Activated CD8-positive, alpha-beta memory T cell treated with anti-CD3 and anti-CD28 coated beads, Interleukin-2, amount 50 U/mL, for 4 hours (primary cell): ENCODE data around the gene FAM25A.
"Not testable (repeated sequence)": the region's sequence is repeated elsewhere in the genome, so short reads cannot be mapped to it uniquely, and the experiment has no call there.

Source experiments
- DNase-seq: peaks from one replicate; pipeline ENCODE4 v3.0.0-alpha.2; 2020

FAM25A gene

GRCh38 chr10:87014986-87015716 is 4.9 kb upstream of the FAM25A start:
- DNase-seq, result not testable (repeated sequence)

DNA sequence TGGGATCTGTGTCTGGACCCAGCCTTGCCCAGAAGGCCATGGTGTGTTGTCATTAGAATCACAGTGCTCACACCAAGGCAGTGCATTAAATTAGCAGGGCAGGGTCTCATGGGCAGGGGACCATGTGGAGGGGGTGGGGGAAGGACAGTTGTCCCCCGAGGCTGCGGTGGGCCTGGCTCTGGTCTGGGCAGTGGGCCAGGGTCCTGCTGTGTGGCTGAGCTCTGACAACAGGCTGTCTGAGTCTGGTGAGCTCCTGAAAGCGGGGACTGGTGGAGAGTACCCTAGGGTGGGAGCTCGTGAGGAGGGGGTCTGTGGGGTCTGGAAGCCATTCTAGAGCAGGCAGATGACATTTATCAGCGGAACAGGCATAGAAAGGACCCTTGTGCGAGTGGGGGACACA is 2.0 kb upstream of the FAM25A start:
- not testable (repeated sequence) for DNase-seq

DNA sequence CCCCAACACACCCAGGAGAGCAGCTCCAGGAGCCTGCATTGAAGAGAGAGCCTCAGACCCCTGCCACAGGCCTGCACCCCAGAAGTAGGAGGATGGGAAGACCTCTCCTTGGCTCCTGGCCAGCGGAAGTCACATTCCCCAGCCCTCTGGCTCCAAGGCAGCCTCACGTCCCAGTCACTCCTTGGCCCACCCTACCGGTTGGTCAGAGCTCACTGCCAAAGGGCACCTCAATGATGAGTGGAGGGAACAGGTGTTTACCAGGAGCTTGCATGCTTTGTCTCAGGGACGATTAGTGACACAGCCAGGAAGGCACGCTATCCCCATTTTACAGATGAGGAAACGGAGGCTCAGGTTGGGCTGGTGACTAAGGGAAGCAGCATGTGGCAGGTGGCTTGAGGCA is 1.0 kb upstream of the FAM25A start:
- DNase-seq, result not testable (repeated sequence)

- not testable (repeated sequence) for DNase-seq
Observed at GRCh38 chr10:87019504-87019903, 590 bp upstream of the FAM25A start.

DNA sequence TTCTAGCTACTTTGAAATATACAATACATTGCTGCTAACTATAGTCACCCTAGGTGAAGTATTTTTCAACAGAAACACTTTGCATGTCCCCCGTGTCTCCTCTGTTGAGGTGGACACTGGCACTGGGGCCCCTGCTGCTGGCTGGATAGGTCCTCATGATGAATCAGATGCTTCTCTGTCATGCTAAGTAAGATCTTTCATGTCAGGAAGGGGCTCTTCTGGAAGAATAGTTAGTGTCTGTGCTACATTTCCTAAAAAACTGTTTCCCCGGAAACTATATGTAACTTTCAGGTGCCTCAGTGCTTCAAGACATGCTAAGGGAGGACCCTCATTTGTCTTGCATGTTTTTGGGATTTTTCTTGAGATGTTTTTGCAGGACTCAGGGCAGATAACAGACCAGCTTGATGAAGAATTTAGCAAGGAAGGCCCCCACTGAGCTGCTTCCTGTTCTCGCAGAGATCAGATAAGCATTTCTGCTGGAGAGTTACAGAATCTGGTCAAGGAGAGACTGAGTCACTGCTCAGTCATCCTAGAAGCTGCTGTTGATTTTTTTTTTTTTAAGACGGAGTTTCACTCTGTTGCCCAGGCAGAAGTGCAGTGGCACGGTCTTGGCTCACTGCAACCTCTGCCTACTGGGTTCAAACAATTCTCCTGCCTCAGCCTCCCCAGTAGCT is 5.3 kb downstream of the FAM25A start:
- not testable (repeated sequence) for DNase-seq

DNA sequence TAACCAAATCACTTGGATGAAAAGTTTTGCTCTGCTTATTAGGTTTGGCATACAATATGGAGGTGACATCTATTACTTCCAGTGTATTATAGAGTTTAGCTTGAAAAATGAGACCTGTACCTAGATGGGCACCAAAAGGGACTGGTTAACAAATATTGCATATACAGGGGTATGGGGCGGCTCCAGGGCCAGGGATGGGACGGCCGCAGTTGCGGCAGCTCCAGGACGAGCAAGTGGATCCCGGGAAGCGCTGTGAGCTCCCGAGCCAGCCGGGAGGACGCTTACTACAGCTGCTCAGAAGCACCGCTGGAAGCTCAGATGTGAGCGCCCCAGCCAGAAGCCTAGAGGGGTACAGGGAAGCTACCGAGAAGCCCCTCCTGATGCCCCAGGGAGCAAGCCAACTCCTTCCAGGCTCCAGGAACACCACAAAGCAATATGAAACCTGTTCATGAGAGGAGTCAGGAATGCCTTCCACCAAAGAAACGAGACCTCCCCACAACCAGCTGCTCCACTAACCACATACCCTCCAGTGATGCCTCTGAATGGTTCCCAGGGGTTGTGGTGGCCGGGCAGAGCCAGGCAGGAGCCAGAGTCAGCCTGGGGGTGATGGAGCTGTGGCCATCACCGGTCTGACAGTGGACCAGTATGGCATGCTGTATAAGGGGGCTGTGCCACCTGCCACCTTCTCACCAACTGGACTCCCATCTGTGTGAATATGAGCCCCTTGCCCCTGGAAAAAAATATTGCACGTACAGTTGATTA is 6.8 kb downstream of the FAM25A start:
- not testable (repeated sequence) for DNase-seq

DNA sequence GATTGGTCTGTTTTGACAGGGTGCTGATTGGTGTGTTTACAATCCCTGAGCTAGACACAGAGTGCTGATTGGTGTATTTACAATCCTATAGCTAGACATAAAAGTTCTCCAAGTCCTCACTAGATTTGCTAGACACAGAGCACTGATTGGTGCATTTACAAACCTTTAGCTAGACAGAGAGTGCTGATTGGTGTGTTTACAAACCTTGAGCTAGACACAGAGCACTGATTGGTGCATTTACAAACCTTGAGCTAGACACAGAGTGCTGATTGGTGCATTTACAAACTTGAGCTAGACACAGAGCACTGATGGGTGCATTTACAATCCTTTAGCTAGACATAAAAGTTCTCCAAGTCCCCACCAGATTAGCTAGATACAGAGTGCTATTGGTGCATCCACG is 10.3 kb downstream of the FAM25A start:
- DNase-seq, result not testable (repeated sequence)

DNA sequence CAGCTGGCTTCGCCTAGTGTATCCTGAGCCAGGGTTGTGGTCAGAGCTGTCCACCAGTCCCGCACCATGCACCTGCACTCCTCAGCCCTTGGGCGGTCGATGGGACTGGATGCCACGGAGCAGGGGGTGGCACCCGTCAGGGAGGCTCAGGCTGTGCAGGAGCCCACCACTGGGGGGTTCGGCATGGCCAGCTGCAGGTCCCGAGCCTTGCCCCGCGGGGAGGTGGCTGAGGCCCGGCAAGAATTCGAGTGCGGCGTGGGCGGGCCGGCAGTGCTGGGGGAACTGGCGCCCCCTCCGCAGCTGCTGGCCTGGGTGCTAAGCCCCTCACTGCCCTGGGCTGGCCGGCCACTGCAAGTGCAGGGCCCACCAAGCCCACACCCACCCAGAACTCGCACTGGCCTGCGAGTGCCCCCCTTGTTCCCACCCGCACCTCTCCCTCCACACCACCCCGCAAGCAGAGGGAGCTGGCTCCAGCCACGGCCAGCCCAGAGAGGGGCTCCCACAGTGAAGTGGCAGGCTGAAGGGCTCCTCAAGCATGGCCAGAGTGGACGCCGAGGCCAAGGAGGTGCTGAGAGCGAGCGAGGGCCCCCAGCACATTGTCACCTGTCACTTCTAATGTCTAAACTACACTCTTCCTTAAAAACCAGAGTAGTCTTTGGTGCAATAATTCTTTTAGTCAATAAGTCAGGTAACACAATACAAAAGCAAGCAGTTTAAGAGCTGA is 11.0 kb downstream of the FAM25A start:
- no peak for DNase-seq

GRCh38 chr10:87036623-87037022 is 16.5 kb downstream of the FAM25A start:
- DNase-seq, result no peak

DNA sequence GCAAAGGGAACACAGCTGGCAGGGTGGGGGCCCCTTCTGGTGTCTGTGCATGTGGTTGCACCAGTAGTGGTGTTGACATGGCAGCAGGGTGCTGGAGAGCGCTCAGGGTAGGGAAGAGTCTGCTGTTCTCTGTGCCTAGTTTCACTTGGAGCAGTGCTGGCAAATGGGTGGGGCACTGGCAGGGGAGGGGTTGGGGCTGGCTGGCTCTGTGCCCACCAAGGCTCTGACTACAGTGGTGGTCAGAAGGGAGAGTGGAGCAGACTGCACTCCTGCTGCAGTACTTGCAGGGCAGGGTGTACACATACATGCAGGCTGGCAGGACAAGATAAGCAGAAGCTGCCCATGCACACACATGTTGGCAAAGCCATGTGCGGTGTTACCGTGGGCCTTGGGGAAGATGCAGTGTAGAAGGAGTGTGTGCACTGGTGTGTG is 18.2 kb downstream of the FAM25A start:
- DNase-seq, result no peak

DNA sequence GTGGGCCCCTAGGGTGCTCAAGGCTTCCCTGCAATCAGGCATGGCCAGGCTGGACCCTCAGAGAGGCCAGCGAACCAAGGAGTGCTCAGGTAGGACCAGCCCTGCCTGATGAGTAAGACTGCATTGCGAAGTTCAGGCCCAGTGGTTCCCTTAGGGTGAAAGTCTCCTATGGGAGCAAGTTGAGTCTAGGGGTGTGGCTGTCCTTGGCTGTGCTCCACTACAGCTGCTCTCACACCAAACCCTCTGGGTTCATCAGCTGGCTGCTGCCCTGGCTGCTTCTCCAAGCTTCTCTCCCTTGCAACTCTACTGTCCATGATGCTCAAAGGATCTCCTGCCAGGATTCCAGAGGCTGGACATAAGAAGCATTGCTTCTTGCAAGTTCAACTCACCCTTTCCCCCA is 18.7 kb downstream of the FAM25A start:
- no peak for DNase-seq

GRCh38 chr10:87043579-87043978 is 23.5 kb downstream of the FAM25A start:
- not testable (repeated sequence) for DNase-seq

DNA sequence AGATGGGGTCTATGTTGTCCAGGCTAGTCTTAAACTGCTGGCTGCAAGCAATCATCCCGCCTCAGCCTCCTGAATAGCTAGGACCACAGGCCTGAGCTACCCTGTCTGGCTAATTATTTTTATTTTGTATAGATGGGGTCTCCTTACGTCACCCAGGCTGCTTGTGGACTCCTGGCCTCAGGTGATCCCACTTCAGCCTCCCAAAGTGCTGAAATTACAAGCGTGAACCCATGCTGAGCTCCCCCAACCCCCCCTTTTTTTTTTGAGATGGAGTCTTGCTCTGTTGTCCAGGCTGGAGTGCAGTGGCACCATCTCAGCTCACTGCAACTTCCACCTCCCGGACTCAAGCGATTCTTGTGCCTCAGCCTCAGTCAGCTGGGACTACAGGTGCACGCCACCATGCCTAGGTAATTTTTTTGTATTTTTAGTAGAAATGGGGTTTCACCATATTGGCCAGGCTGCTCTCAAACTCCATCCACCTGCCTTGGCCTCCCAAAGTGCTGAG is 25.4 kb downstream of the FAM25A start:
- no peak for DNase-seq

DNA sequence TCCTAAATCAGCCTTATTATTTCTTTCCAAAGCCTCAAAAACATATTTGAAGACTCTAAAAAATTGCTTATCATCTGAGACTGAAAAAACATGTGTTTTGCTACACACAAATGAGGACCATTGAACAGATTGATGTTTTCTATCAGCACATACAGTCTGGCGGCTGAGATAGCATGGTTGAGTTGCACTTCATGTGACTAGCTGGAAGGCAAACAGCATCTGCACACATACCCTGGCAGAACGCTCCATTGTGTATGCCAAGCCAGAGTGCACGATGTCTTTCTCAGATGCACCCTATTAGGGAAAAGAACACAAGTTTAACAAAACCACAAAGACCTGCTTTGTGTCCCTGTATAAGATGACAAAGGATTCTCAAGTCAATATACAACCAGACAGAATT is 33.0 kb downstream of the FAM25A start:
- DNase-seq, result no peak

GRCh38 chr10:87053577-87054181 is 33.6 kb downstream of the FAM25A start:
- DNase-seq, result no peak

GRCh38 chr10:87054373-87055295 is 34.5 kb downstream of the FAM25A start:
- no peak for DNase-seq

GRCh38 chr10:87058171-87058570 is 38.1 kb downstream of the FAM25A start:
- DNase-seq, result no peak

GRCh38 chr10:87059401-87059800 is 39.3 kb downstream of the FAM25A start:
- no peak for DNase-seq

DNA sequence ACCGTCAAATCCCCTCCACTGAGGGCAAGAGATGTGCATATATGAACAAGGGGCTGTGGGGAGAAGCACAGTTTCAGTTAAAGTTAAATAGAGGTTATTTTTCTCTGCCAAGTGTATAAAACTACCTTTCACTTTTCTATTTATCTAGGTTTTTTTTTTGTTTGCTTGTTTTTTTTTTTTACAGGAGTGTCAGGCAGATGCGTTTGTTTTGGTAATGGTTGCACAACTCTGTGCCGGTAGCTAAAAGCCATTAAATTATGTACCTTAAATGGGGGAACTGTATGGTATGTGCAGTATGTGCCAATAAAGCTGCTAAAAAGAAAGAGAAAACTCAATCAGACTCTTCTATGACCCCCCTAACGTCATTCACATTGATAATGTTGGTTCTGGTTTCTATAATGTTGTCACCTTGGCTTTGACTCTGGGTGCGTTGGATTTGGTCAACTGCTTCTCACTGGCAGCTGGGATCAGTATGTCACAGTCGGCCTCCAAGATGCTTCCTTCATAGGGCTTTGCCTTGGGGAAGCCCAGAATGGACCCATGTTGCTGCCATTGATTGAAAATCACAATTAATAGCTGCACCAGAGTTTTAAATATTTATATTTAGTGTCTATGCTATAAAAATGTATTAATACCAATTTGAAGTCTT is 40.3 kb downstream of the FAM25A start:
- no peak for DNase-seq

DNA sequence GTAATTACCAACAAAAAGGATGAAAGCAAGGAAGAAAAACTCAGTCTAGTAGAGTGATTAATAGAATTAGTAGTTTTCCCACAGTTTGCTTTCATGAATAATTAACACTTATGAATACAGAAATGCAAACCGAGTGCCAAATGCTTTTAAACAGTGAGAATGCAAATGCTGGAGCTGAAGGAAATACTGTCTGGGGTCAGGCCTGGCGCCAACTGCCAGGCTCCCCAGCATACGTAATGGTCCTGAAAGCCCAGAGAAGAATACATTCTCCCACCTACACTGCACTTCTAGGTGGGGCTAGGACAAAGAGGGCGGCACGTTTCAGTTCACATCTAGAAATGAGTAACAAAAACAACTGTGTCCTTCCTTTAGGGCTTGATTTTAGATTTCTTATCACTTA is 44.6 kb downstream of the FAM25A start:
- no peak for DNase-seq

- DNase-seq, result no peak
Observed at GRCh38 chr10:87066178-87066577, 46.1 kb downstream of the FAM25A start.
